HG03135 (cell line): ENCODE measurements around the gene MMP17.

Experiments
- ATAC-seq: cut with Tn5 transposase; IDR thresholded peaks from one replicate; pipeline ENCODE4 v1.9.1; 2021; ENCODE audit warnings: mild to moderate bottlenecking, moderate library complexity; ENCODE audit not compliant: unreplicated experiment

The MMP17 gene

GRCh38 chr12:131892711-131893604 is 64.8 kb downstream of the MMP17 start:
- ATAC-seq = no peak

- ATAC-seq = no peak
These were observed 65.6 kb downstream of the MMP17 start for GRCh38 chr12:131893605-131894312.

GRCh38 chr12:131894313-131894860 is 66.2 kb downstream of the MMP17 start, which contains the start of gene ULK1:
Gene ULK1 (plus strand): TSS chr12:131894622. CDS start chr12:131895002, 380 bp downstream.
- ATAC-seq = peak; percentile 82

DNA sequence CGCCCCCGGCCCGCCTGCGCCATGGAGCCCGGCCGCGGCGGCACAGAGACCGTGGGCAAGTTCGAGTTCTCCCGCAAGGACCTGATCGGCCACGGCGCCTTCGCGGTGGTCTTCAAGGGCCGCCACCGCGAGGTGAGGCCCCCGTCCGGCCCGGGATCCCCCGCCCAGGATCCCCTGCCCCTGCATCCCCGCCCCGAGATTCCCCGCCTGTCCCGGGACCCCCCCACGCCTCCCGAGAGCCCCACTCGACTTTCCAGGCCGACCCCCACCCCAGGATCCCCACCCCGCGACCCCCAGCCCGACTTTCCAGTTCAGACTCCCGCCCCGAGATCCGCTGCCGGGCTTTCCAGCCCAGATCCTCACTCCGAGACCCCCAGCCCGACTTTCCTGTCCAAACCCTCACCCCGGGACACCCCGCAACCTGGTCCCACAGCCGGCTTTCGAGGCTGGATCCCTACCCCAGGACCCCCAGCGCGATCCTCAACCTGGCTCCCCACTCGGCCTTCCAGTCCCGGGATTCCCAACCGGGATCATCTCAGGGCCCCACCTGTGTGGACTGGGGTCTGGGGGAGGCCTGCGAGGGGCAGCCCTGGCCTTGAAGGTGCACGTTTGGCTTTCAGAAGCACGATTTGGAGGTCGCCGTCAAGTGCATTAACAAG is 66.9 kb downstream of the MMP17 start:
- ATAC-seq = peak; percentile 8

- ATAC-seq = peak; percentile 12
These were observed 67.5 kb downstream of the MMP17 start for GRCh38 chr12:131895640-131896079.

DNA sequence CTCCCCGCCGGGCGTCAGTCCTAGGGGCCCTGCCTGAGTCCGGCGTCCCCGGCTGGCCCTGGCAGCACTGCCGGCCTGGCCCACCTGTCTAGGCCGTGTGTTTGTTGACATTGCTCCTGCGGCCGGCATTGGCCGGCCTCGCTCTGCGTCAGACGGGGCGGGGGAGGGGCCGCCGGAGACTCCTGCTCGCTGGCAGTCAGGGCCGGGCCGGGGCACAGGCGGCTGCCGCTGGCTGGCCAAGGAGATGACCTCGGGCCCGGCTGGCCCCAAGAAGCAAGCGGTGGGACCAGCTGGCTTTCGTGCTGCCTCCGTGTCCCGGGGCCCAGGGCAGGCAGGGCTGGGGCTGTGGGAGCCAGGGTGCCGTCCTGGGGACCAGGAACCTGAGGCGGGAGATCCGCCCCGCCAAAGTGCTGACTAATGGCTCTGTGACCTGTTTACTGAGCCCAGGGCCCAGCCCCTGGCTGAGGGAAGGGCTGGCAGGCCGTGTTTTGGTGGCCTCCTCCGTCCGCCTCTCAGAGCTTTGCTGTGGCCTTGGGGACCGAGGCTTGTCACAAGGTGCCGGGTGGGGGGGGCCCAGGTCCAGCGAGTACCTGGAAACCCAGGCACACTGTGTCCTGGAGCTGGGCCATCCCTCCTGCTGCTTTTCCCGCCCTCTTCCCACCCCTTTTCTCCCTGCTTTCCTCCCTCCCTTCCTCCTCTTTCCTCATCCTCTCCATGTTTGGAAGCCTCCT is 68.1 kb downstream of the MMP17 start:
- peak; percentile 55 for ATAC-seq

GRCh38 chr12:131896811-131897270 is 68.6 kb downstream of the MMP17 start:
- no peak for ATAC-seq

DNA sequence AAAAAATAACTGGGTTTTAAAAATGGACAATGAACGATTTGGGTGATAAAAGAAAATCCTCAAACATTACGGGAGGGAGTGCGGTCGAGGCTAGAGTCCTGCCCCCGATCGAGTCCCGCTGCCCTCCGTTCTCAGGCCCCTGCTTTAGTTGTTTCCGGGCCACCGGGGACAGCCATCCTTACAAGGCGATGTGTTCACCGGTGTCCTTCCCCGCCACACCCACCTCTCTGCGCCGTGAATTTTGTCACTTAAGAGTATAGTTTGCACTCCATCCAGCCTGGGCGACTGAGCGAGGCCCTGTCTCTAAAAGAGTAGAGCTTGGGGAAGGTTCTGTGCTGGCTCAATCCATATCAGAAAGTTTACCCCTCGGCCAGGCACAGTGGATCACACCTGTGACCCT is 69.1 kb downstream of the MMP17 start:
- no peak for ATAC-seq

- no peak for ATAC-seq
These were observed 69.7 kb downstream of the MMP17 start for GRCh38 chr12:131897875-131898274.

DNA sequence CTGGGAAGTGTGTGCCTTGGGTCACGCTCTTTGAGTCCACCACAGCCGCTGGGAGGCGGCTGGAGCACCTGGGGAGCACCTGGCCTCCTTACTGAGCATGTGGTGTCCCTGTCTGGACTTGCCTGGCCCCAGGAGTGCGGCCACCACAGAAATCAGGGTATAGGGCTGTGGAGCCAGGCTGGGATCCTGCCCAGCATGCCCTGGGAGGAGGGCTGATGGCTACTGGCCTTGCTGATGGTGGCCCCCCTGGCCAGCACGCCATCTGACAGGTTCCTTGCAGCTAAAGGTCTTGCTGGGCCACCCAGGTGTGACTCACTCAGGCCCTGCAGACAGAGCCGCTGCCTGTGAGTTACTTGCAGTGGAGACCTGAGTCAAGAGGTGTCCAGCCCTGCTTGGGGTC is 72.2 kb downstream of the MMP17 start:
- no peak for ATAC-seq
